GM03348 (cell line): ENCODE results near the gene ZNF536.

Experiments
- DNase-seq: peaks from one replicate; pipeline ENCODE4 v3.0.0; 2012; ENCODE audit warnings: low spot score

ZNF536 gene

GRCh38 chr19:30529876-30530275, 157.7 kb downstream of the ZNF536 start:
- no peak for DNase-seq

- DNase-seq: no peak
Observed at GRCh38 chr19:30530751-30531150, 158.6 kb downstream of the ZNF536 start.

GRCh38 chr19:30535011-30535410, 162.8 kb downstream of the ZNF536 start:
- no peak for DNase-seq

- no peak for DNase-seq
Observed at GRCh38 chr19:30536975-30537374, 164.8 kb downstream of the ZNF536 start.

GRCh38 chr19:30539315-30539714, 167.1 kb downstream of the ZNF536 start:
- DNase-seq: no peak

- no peak for DNase-seq
Observed at GRCh38 chr19:30539981-30540380, 167.8 kb downstream of the ZNF536 start.

- DNase-seq: no peak
Observed at GRCh38 chr19:30540761-30541160, 168.6 kb downstream of the ZNF536 start.

- no peak for DNase-seq
Observed at GRCh38 chr19:30541575-30541974, 169.4 kb downstream of the ZNF536 start.

- DNase-seq: no peak
Observed at GRCh38 chr19:30543243-30543945, 171.2 kb downstream of the ZNF536 start.

- no peak for DNase-seq
Observed at GRCh38 chr19:30545752-30546151, 173.6 kb downstream of the ZNF536 start.

- DNase-seq: no peak
Observed at GRCh38 chr19:30546332-30546731, 174.1 kb downstream of the ZNF536 start.

GRCh38 chr19:30547246-30547645, 175.1 kb downstream of the ZNF536 start:
- DNase-seq: no peak

GRCh38 chr19:30549151-30549550, 177.0 kb downstream of the ZNF536 start:
- no peak for DNase-seq

- DNase-seq: no peak
Observed at GRCh38 chr19:30551271-30551670, 179.1 kb downstream of the ZNF536 start.

- DNase-seq: no peak
Observed at GRCh38 chr19:30552593-30552992, 180.4 kb downstream of the ZNF536 start.

GRCh38 chr19:30555075-30555790, 183.0 kb downstream of the ZNF536 start:
- DNase-seq: no peak

GRCh38 chr19:30555791-30556110, 183.6 kb downstream of the ZNF536 start:
- DNase-seq: no peak

- no peak for DNase-seq
Observed at GRCh38 chr19:30556230-30556711, 184.1 kb downstream of the ZNF536 start.

GRCh38 chr19:30557212-30557611, 185.0 kb downstream of the ZNF536 start:
- no peak for DNase-seq

GRCh38 chr19:30557927-30558557, 185.9 kb downstream of the ZNF536 start:
- no peak for DNase-seq

GRCh38 chr19:30558793-30559192, 186.6 kb downstream of the ZNF536 start:
- no peak for DNase-seq

- DNase-seq: no peak
Observed at GRCh38 chr19:30559446-30559845, 187.3 kb downstream of the ZNF536 start.

- no peak for DNase-seq
Observed at GRCh38 chr19:30562981-30563380, 190.8 kb downstream of the ZNF536 start.
